MM.1S (cell line): ENCODE data around the gene PDE2A.

Experiments
- DNase-seq: peaks from one replicate; pipeline ENCODE4 v3.0.0-alpha.2; 2015
- H2AFZ ChIP-seq: fragments of 300-600 bp; sonication (generic); 2 replicates; pipeline ENCODE4 v1.6.0; 2016; ENCODE audit warnings: antibody characterized with exemption, low read length
- H3F3A ChIP-seq: fragments of 300-600 bp; sonication (generic); 2 replicates; pipeline ENCODE4 v1.6.1; 2016; ENCODE audit warnings: mild to moderate bottlenecking, antibody characterized with exemption, low read length, moderate library complexity, mixed read lengths; ENCODE audit not compliant: insufficient read depth
- H3K27ac ChIP-seq: fragments of 300-600 bp; sonication (generic); 2 replicates; pipeline ENCODE4 v1.5.1; 2016; ENCODE audit warnings: mild to moderate bottlenecking, low read length
- H3K27me3 ChIP-seq: fragments of 300-600 bp; sonication (generic); replicated peaks from 2 replicates; pipeline ENCODE4 v1.6.0; 2016; ENCODE audit warnings: low read length; ENCODE audit not compliant: insufficient read depth
- H3K36me3 ChIP-seq: fragments of 300-600 bp; sonication (generic); replicated peaks from 2 replicates; pipeline ENCODE4 v1.6.1; 2016; ENCODE audit warnings: mild to moderate bottlenecking, low read length, mixed read lengths; ENCODE audit not compliant: insufficient read depth
- H3K4me1 ChIP-seq: fragments of 300-600 bp; sonication (generic); 2 replicates; pipeline ENCODE4 v1.6.1; 2016; ENCODE audit warnings: low read length, mixed read lengths
- H3K4me2 ChIP-seq: fragments of 300-600 bp; sonication (generic); 2 replicates; pipeline ENCODE4 v1.6.0; 2016; ENCODE audit warnings: low read depth, low read length
- H3K4me3 ChIP-seq: fragments of 300-600 bp; sonication (generic); 2 replicates; pipeline ENCODE4 v1.5.1; 2016; ENCODE audit warnings: low read length, mixed read lengths
- H3K79me2 ChIP-seq: fragments of 300-600 bp; sonication (generic); 2 replicates; pipeline ENCODE4 v1.6.1; 2016; ENCODE audit warnings: mixed run types, low read length, mixed read lengths
- H3K9ac ChIP-seq: fragments of 300-600 bp; sonication (generic); 2 replicates; pipeline ENCODE4 v1.6.1; 2016; ENCODE audit warnings: low read length, mixed read lengths
- H3K9me2 ChIP-seq: fragments of 300-600 bp; sonication (generic); replicated peaks from 2 replicates; pipeline ENCODE4 v1.6.1; 2016; ENCODE audit warnings: mild to moderate bottlenecking, low read length, mixed read lengths; ENCODE audit not compliant: insufficient read depth
- H3K9me3 ChIP-seq: fragments of 300-600 bp; sonication (generic); replicated peaks from 2 replicates; pipeline ENCODE4 v1.6.1; 2016; ENCODE audit warnings: mild to moderate bottlenecking, low read length, mixed read lengths; ENCODE audit not compliant: insufficient read depth
- H4K20me1 ChIP-seq: fragments of 300-600 bp; sonication (generic); 2 replicates; pipeline ENCODE4 v1.6.1; 2016; ENCODE audit warnings: mild to moderate bottlenecking, low read length, moderate library complexity, mixed read lengths; ENCODE audit not compliant: insufficient read depth
- EZH2 ChIP-seq: fragments of 300-600 bp; sonication (generic); optimal IDR thresholded peaks from 2 replicates; pipeline ENCODE3; 2017; ENCODE audit warnings: low read depth, mild to moderate bottlenecking, antibody characterized with exemption, low read length, mixed read lengths
- EZH2phosphoT487 ChIP-seq: fragments of 300-600 bp; sonication (generic); IDR thresholded peaks from 2 replicates; pipeline ENCODE4 v1.6.1; 2018; ENCODE audit warnings: antibody characterized with exemption, low read length
- TF ChIP-seq, protein P1 (sequence below): fragments of 300-600 bp; sonication (generic); IDR thresholded peaks from 2 replicates; pipeline ENCODE4 v1.5.1; 2016; ENCODE audit warnings: antibody characterized with exemption, low read length, mixed read lengths

Gene PDE2A

DNA sequence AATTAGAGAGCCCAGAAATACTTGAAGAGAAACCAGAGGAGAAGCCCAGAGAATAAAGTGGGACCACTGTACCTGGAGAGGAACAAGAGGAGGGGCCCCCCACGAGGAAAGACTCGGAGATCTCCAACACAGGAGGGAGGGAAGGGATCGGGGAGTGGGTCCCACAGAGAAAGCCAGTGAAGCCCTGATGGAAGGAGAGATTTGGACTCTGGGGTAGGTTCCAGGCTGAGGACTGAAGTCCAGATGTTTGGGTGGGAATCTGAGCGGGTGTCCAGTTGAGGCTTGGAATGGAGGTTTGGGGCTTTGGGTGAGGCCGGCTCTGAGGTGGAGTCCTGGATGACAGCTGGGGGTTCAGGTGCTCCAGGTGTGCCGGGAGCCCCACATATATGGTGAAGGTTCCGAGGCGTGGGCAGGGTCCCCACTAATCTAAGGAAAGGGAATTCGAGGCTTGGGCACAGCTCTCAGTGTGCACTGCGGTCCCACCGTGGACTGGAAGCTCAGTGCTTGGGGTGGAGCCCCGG lies 32.6 kb downstream of the PDE2A start:
- no peak for DNase-seq
- H2AFZ ChIP-seq, result no peak overlapping the region
- no peaks in the 10 kb centered on the region for H3K9me2 ChIP-seq
- no peak overlapping the region for H3K4me3 ChIP-seq
- peaks cover 4% of the 10 kb centered on the region; the same call in 1 of the 2 replicates for H3K4me1 ChIP-seq
- no peaks in the 10 kb centered on the region for H3K9me3 ChIP-seq
- peaks cover 41% of the 10 kb centered on the region for H3K27me3 ChIP-seq
- no peak for TF ChIP-seq EZH2phosphoT487
- TF ChIP-seq, protein P1, sequence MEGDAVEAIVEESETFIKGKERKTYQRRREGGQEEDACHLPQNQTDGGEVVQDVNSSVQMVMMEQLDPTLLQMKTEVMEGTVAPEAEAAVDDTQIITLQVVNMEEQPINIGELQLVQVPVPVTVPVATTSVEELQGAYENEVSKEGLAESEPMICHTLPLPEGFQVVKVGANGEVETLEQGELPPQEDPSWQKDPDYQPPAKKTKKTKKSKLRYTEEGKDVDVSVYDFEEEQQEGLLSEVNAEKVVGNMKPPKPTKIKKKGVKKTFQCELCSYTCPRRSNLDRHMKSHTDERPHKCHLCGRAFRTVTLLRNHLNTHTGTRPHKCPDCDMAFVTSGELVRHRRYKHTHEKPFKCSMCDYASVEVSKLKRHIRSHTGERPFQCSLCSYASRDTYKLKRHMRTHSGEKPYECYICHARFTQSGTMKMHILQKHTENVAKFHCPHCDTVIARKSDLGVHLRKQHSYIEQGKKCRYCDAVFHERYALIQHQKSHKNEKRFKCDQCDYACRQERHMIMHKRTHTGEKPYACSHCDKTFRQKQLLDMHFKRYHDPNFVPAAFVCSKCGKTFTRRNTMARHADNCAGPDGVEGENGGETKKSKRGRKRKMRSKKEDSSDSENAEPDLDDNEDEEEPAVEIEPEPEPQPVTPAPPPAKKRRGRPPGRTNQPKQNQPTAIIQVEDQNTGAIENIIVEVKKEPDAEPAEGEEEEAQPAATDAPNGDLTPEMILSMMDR, result no peak
- H3K36me3 ChIP-seq, result no peaks in the 10 kb centered on the region
- no peaks in the 10 kb centered on the region for H3F3A ChIP-seq
- H4K20me1 ChIP-seq, result no peaks in the 10 kb centered on the region
- H3K79me2 ChIP-seq, result no peaks in the 10 kb centered on the region
- no peak overlapping the region for H3K9ac ChIP-seq
- H3K4me2 ChIP-seq, result no peak overlapping the region
- no peak overlapping the region for H3K27ac ChIP-seq

DNA sequence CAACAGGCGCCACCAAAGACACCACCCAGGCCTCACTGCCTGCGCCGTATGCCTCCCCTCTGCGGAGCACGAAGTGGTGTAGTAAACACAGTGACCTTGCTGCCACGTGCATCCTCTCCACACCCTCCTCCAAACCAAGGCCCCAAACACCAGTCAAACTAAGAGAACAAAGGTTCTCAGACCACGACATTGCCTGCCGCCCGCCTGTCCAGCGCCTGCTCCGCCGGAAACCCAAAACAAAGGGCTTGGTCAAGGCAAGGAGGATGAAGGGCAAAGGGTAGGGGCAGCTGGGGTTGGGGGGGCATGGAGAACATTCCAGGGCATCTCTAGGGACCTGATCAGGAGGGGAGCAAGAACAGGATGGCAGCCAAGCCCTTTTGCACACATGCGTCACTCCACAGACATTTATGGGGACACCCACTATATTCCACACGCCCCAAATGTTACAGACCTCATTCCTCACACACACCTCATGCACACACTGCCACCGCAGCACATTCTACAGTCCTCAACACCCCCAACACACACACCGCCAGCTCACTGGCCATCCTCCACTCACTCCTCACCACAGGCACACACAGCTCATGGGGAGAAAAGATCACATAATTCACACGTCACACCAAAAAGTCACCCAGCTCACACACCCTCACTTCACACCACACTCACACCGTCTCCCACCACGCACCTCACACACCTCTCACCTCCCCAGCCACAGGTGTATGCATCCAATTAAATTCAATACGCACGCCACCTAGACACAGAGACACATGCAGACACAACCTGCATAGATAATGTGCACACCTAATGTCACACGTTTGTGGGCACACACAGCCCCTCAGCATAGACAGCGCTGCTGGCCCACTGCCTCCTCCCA lies 34.5 kb downstream of the PDE2A start:
- no peaks in the 10 kb centered on the region for H3K79me2 ChIP-seq
- no peak overlapping the region for H3K4me2 ChIP-seq
- no peaks in the 10 kb centered on the region for H3K36me3 ChIP-seq
- no peak overlapping the region for H3K9ac ChIP-seq
- DNase-seq, result no peak
- no peaks in the 10 kb centered on the region for H3F3A ChIP-seq
- no peak overlapping the region for H2AFZ ChIP-seq
- no peaks in the 10 kb centered on the region for H3K9me2 ChIP-seq
- peaks cover 59% of the 10 kb centered on the region for H3K27me3 ChIP-seq
- H3K4me3 ChIP-seq, result no peak overlapping the region
- H3K27ac ChIP-seq, result no peak overlapping the region
- TF ChIP-seq EZH2phosphoT487 (no peak), EZH2 (no peak)
- TF ChIP-seq, protein P1, result no peak
- no peaks in the 10 kb centered on the region for H4K20me1 ChIP-seq
- peaks cover 4% of the 10 kb centered on the region; the same call in 1 of the 2 replicates for H3K4me1 ChIP-seq
- H3K9me3 ChIP-seq, result no peaks in the 10 kb centered on the region

DNA sequence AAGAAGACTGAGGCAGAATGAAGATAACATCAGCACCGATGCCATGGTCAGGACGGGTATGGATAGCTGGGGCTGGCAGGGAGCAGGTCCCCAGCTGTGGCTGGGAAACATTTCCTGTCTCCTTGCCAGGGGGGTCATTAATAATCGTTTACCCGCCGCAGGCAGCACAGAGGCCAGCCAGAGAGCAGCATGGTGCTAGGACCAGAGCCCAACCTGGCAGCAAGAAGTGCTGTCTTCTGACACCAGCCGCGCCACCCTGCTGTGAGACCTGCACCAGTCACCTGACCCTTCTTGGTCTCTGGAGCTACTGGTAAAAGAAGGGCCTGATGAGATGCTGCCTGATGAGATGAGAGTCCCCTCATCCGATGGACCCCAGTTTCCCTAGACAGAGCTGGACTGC lies 36.3 kb downstream of the PDE2A start:
- H3K4me3 ChIP-seq, result no peak overlapping the region
- H3K4me2 ChIP-seq, result no peak overlapping the region
- H3K4me1 ChIP-seq, result peaks cover 4% of the 10 kb centered on the region; the same call in 1 of the 2 replicates
- no peaks in the 10 kb centered on the region for H4K20me1 ChIP-seq
- no peak overlapping the region for H3K27ac ChIP-seq
- H3K79me2 ChIP-seq, result no peaks in the 10 kb centered on the region
- no peaks in the 10 kb centered on the region for H3K9me2 ChIP-seq
- H3K9ac ChIP-seq, result no peak overlapping the region
- DNase-seq, result no peak
- no peak overlapping the region for H2AFZ ChIP-seq
- no peak for TF ChIP-seq EZH2
- TF ChIP-seq, protein P1, result no peak
- no peak for TF ChIP-seq EZH2phosphoT487
- H3K9me3 ChIP-seq, result no peaks in the 10 kb centered on the region
- no peaks in the 10 kb centered on the region for H3K36me3 ChIP-seq
- H3K27me3 ChIP-seq, result peaks cover 73% of the 10 kb centered on the region
- H3F3A ChIP-seq, result no peaks in the 10 kb centered on the region
